ENCODE measurements around the gene UBC.

DNA sequence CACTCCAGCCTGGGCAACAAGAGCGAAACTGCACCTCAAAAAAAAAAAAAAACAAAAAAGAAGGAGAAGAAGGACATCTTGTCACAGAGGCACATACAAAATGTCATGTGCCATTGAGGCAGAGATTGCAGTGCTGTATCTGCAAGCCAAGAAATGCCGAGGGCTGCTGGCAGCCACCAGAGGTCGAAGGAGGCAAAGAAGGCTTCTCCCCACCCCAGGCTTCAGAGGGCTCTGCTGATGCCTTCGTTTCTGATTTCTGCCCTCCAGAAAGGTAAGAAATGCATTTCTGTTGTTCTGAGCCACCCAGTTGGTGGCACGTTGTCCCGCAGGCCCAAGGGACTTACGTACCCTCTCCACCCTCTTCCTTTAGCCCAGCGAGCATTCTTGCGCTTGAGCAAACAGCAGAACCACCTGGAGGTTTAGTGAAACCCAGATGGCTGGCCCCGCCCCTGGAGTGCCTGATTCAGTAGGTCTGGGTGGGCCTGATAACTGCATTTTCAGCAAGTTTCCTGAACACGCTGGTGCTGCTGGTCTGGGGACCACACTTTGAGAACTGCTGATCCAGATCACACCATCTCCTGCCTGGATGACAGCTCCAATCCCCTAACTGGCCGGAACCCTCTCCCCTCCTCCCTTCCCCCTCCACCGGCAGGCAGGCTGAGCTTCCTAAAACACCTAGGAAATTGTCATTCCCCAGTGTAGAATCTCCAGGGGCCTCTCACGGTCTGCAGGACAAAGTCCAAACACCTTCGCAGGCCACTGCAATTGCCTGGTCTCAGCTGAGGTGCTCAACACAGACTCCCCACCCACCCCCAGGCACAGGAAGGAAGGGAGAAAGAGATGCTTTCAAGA is 29.6 kb downstream of the UBC start:
- TF ChIP-seq, protein P1, sequence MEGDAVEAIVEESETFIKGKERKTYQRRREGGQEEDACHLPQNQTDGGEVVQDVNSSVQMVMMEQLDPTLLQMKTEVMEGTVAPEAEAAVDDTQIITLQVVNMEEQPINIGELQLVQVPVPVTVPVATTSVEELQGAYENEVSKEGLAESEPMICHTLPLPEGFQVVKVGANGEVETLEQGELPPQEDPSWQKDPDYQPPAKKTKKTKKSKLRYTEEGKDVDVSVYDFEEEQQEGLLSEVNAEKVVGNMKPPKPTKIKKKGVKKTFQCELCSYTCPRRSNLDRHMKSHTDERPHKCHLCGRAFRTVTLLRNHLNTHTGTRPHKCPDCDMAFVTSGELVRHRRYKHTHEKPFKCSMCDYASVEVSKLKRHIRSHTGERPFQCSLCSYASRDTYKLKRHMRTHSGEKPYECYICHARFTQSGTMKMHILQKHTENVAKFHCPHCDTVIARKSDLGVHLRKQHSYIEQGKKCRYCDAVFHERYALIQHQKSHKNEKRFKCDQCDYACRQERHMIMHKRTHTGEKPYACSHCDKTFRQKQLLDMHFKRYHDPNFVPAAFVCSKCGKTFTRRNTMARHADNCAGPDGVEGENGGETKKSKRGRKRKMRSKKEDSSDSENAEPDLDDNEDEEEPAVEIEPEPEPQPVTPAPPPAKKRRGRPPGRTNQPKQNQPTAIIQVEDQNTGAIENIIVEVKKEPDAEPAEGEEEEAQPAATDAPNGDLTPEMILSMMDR (IDR thresholded peaks at IDR 0.05), result no peak
- no peak for TF ChIP-seq POLR2AphosphoS5 (IDR thresholded peaks at IDR 0.05)

All from breast epithelium (tissue), 3 donors.